T-helper 2 cell (primary cell): Measurements from ENCODE around the gene CHN2.

ENCODE experiments used
- DNase-seq, 5 experiments: peaks; one replicate each; pipeline versions ENCODE4 v3.0.0 to v3.0.0-alpha.2; 2012 to 2022

CHN2 gene

DNA sequence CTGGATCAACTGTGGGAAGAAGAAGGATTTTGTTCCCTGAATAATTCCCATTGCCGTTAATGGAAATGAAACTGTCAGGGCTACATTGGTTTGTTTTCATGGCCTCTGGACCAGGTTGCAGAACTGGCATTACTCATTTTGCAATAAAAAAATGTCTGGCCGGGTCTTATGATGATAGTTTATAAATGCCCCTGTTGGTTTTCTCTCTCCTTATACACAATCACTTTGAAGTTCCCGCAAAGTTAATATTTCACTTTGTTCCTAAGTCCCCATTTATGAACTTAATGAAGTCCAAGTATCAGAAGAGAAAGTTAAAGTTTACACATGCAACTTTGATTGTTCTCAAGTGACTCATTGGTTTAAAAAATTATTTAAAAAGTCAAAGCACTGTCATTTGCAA, 218.3 kb downstream of the CHN2 start:
- no peak for DNase-seq

- DNase-seq = no peak
Observed at GRCh38 chr7:29413626-29414136, 219.1 kb downstream of the CHN2 start.

DNA sequence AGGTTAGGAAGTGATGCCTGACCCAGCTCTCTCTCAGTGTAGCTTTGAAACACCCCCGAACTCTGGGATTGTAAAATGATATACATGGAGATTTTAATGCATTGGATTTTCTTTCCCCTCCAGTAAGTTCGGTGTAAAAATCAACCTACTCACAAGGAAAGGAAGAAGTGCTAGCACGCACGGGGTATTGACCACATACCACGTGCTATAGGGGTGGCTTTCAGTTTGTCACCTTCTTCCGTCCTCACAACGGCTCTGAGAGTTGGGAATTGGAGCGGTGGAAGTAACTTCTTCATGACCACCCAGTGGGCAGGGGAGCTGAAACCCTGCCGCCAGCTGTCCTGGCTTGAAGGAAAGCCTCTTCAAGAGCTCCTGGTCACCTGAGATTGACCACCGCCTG, 219.6 kb downstream of the CHN2 start:
- no peak for DNase-seq

DNA sequence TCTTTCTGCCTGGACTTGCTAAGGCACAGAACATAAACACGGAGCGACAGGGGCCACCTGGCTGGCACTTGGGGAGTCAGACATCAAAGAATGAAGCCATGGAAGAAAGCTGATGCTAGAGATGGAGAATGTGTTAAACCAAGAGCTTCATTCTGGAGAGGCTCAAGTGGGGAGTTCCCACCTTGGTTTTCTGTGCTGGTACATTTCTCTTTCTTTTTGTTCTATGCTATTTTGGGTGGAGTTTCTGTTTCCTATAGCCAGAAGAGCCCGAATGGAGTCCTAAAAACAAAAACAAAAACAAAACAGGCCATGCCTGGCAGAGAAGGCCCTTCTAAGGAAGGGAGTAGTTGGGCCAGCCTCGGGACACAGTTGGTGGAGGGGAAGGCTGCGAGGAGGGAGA, 220.6 kb downstream of the CHN2 start:
- no peak for DNase-seq

- DNase-seq = no peak
Observed at GRCh38 chr7:29416276-29416937, 221.8 kb downstream of the CHN2 start.

GRCh38 chr7:29416938-29417305, 222.3 kb downstream of the CHN2 start:
- DNase-seq = no peak

GRCh38 chr7:29418056-29418455, 223.5 kb downstream of the CHN2 start:
- DNase-seq = no peak

- no peak for DNase-seq
Observed at GRCh38 chr7:29418651-29419050, 224.1 kb downstream of the CHN2 start.

DNA sequence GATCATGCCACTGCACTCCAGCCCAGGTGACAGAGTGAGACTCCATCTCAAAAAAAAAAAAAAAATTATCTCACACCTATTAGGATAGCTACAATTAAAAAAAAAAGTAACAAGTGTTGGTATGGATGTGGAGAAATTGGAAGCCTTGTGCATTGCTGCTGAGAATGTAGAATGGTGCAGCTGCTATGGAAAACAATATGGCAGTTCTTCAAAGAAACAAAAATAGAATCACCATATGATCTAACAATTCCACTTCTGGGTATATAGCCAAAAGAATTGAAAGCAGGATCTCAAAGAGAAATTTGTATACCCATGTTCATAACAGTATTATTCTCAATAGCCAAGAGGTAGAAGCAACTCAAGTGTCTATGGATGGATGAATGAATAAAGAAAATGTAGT, 225.4 kb downstream of the CHN2 start:
- no peak for DNase-seq

DNA sequence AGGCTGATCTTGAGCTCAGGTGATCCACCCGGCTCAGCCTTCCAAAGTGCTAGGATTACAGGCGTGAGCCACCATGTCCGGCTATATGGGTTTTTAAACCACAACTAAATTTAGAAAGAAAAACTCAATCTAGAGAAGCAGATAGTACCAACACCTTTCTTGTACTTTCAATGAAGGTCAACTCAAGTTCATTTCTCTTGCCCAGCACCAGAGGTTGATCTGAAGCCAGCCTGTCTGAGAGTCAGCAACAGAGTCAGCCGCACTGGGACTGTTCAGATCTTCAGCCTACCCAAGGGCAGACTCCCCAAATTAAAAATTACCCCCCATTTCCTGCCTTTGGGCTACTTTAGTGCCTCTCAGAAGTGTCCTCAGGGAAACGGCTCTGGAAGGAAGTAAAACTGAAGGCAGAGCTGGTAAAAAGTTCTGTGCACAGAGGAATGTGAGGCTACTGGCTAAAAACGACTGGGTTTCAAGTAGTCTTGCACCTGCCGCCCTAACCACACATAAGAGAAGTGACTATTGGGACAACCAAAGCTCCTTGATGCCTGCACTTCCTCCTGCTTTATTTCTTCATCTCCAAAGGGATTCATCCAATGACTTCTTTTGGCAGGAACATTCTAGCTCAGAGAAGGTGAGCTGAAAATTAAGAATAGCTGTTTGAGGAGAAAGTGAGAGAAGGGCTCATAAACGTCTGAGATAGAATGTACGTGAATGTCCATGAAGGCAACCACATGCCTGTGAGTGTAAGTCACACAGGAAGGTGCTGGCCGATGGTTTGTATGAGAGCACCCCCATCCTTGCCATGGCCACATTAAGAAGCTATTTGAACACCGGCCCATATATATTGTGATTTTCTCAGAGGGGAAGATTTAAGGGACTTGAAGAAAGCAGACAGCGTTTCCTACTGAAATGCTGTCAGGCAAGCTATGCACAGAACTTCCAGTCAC, 226.7 kb downstream of the CHN2 start:
- no peak for DNase-seq

- DNase-seq = no peak
Observed at GRCh38 chr7:29422829-29423228, 228.3 kb downstream of the CHN2 start.

GRCh38 chr7:29424295-29424983, 229.9 kb downstream of the CHN2 start:
- no peak for DNase-seq

GRCh38 chr7:29424984-29425309, 230.4 kb downstream of the CHN2 start:
- no peak for DNase-seq

- no peak for DNase-seq
Observed at GRCh38 chr7:29426587-29426986, 232.0 kb downstream of the CHN2 start.

GRCh38 chr7:29429401-29429800, 234.8 kb downstream of the CHN2 start:
- DNase-seq = no peak

- no peak for DNase-seq
Observed at GRCh38 chr7:29430279-29430949, 235.8 kb downstream of the CHN2 start.

DNA sequence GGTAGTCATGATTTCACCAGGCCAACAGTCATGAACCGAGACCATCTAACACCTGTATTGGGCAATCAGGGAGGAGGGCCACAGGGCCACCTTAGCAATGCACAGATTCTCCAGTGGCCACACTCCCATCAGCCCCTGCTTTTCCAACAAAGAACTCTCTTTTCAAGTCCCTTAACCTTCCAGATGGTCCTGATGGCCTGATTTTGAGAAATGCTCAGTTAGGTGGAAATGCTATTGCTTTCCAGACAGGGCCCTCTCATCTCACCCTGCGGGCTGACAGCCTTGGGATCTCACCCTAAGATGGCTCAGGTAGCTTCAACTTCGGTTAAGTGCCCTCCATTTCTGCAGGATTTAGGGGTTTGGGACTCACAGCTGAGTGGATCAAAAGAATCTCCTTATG, 237.1 kb downstream of the CHN2 start:
- DNase-seq = no peak

GRCh38 chr7:29432721-29433120, 238.1 kb downstream of the CHN2 start:
- DNase-seq = no peak

DNA sequence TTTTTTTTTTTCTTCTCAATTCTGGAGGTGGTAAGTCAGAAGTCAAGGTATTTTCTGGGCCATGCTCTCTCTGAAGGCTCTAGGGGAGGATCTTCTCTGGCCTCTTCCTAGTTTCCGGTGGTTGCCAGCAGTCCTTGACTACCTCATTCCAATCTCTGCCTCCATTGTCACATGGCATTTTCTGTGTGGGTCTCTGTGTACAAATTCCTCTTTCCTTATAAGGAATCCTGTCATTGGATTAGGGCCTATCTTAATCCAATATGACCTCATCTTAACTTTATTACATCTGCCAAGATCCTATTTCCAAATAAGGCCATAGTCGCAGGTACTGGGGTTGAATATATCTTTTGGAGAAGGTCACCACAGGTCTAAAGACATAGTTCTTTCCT, 239.8 kb downstream of the CHN2 start:
- no peak for DNase-seq

GRCh38 chr7:29435167-29435566, 240.6 kb downstream of the CHN2 start:
- DNase-seq = no peak

DNA sequence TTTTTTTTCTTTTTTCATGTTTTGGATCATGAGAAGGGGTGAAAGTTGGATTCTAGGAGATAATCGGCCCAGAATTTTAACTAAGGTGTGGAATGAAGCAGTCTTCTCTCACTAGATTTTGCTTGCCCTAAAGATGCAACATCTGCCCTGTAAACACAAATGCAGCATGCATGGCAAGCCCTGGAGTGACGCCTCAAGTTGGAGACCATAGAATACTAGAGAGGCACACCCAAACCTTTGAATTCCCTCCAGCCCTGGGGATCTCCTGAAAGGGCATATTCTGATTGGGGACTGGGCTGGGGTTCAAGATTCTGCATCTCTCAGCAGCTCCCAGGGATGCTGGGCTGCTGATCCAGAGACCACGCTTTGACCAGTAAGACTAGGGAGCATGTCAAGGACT, 241.3 kb downstream of the CHN2 start:
- DNase-seq = no peak

- DNase-seq = no peak
Observed at GRCh38 chr7:29442146-29442545, 247.6 kb downstream of the CHN2 start.

GRCh38 chr7:29443552-29443951, 249.0 kb downstream of the CHN2 start:
- no peak for DNase-seq
